Neural progenitor cell (in vitro differentiated cells): Measurements from ENCODE around the gene NRN1L.

Experiments
- EZH2 ChIP-seq: fragments of 200-600 bp; sonication (generic); IDR thresholded peaks from 2 replicates; pipeline ENCODE4 v1.6.1; 2017; ENCODE audit warnings: antibody characterized with exemption, mild to moderate bottlenecking, moderate library complexity
- EZH2phosphoT487 ChIP-seq: fragments of 200-600 bp; sonication (generic); IDR thresholded peaks from 2 replicates; pipeline ENCODE4 v1.6.1; 2017; ENCODE audit warnings: antibody characterized with exemption
- TF ChIP-seq, protein P1 (sequence below): fragments of 200-600 bp; sonication (generic); IDR thresholded peaks from 2 replicates; pipeline ENCODE4 v1.5.1; 2017; ENCODE audit warnings: antibody characterized with exemption, mild to moderate bottlenecking

DNA sequence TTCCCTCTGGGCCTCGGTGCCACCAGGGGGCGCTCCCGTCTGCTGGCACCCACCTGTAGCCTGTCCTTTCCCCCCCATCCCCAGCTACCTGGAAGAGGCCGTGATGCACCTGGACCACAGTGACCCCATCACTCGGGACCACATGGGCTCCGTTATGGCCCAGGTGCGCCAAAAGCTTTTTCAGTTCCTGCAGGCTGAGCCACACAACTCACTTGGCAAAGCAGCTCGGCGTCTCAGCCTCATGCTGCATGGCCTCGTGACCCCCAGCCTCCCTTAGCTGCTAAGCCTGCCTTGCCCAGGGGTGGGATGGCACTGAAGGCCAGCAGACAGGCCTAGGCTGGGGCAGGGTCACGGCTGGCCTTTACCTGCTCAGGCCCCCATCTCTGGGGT is 818 bp upstream of the NRN1L start:
- no peak for TF ChIP-seq EZH2
- TF ChIP-seq, protein P1, sequence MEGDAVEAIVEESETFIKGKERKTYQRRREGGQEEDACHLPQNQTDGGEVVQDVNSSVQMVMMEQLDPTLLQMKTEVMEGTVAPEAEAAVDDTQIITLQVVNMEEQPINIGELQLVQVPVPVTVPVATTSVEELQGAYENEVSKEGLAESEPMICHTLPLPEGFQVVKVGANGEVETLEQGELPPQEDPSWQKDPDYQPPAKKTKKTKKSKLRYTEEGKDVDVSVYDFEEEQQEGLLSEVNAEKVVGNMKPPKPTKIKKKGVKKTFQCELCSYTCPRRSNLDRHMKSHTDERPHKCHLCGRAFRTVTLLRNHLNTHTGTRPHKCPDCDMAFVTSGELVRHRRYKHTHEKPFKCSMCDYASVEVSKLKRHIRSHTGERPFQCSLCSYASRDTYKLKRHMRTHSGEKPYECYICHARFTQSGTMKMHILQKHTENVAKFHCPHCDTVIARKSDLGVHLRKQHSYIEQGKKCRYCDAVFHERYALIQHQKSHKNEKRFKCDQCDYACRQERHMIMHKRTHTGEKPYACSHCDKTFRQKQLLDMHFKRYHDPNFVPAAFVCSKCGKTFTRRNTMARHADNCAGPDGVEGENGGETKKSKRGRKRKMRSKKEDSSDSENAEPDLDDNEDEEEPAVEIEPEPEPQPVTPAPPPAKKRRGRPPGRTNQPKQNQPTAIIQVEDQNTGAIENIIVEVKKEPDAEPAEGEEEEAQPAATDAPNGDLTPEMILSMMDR = peak; percentile 86
- no peak for TF ChIP-seq EZH2phosphoT487
